PC-3 (cell line): ENCODE data around the gene AOPEP.

Source experiments
- CTCF ChIP-seq: fragments of 300-600 bp; sonication (generic); conservative IDR thresholded peaks from 2 replicates; pipeline ENCODE4 v1.5.1; 2017; ENCODE audit warnings: antibody characterized with exemption, low read depth, mild to moderate bottlenecking, low read length
- EZH2 ChIP-seq: fragments of 300-600 bp; sonication (generic); IDR thresholded peaks from one replicate; pipeline ENCODE4 v1.6.1; 2017; ENCODE audit warnings: antibody characterized with exemption, mild to moderate bottlenecking, low read length; ENCODE audit not compliant: unreplicated experiment

- no peak for TF ChIP-seq CTCF
- no peak for TF ChIP-seq EZH2
These were observed 200.7 kb downstream of the AOPEP start for GRCh38 chr9:94927048-94927761.
